ELF-1 (cell line): ENCODE results near the gene RAB36.

Experiments used
- DNase-seq: peaks from one replicate; pipeline ENCODE4 v3.0.0-alpha.2; 2016; ENCODE audit warnings: low read depth, low spot score

The RAB36 gene

DNA sequence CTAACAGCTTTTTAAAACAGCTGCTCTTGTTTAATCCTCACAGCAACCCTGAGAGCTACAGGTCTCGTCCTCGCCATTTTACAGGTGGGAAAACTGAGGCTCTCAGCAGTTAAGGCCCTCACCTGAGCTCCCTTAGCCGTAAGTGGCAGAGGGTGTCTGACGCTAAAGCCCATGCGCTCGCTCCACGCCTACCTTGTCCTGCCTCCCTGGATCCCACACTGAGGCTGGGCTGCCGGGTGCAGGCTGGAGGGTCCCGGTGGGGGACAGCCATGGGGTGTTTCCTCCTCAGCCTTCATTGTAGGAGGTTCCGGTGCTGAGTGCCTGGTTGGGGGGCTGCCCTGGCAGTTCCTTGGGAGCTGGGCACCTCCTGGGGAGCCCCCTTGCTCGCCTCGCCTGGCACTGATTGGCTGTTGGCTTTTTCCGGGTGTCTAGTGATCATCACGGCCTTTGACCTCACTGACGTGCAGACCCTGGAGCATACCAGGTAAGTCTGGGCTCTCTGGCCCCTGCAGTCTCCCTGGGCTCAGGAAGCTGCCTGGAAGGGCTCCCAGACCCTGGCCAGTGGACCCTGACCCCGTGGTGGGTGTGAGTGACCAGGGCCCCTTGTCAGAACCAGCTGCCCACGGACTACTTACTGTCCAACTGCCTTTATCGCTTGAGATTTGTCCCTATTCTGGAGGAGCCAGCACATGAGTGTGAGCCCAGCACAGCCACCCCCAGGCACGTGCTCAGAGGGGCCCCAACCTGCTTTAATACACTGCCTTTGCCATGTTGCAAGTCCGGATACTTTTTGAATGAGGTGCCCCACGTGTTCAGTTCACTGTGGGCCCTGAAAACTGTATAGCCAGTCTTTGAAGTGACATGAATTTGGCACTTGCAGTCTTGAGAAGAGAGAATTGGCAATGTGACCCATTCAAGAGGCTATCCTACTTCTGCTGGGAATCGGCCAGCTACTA lies 12.6 kb downstream of the RAB36 start:
- DNase-seq, result no peak

DNA sequence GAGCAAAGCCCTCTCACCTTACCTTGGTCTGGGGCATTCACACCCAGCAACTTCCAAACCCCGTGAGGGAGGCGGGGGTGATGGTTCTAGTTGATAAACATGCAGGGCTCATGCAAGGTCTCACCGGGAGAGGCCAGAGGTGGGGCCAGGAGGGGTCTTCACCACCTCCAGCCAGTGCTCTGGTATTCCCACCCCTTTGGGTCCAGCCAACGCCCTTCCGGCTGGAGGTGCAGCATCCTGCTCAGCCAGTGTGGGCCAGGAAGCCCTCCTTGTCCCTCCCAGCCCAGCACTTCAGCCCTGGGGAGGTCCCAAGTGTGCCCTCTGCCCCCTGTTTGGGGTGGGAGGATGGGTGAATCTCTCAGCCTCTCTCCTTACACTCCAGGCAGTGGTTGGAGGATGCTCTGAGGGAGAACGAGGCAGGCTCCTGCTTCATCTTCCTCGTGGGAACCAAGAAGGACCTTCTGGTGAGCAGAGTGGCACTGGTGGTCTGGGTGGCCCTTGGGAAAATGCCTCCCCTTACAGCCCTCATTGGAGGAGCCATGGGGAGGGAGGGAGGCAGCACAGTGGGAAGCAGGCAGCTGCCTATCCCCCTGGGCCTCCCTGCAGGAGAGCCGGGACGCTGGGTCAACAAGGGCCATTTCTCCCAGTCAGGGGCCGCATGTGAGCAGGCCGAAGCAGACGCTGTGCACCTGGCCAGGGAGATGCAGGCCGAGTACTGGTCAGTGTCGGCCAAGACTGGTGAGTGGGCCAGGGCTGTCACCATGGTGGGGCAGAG lies 13.4 kb downstream of the RAB36 start:
- no peak for DNase-seq

DNA sequence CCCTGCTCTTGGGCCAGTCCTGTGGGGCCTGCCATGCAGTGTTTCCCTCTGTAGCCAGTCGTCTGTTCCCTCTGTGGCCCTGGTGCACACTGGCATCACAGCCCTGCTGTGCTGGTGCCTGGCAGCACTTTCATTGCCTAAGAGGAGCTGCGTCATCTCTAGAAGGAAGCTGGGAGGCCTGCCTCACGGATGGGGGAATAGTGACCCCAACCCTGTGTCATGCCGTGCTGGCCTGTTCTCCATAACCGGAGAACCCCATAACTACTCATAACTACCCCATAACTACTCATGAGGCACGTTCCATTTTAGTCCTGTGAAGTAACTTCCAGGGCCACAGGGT lies 14.0 kb downstream of the RAB36 start:
- no peak for DNase-seq

DNA sequence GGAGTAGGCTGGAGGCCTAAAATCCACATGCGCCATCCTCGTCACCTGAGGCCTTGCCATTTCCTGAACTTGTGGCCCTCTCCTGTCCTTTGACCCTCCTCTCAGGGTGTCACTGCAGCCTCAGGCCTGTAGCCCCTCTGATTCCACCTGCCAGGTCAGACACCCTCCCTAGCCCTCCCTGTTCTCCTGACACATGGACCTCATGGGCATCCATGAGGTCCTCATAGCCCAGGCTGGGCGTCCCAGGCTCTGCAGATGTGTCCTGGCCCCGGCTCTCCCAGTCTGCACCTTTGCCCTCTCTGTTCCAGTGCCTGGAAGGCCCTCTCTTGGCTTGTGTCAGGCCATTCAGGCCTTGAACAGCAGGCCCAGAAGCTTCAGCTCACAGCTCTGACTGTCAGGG lies 15.8 kb downstream of the RAB36 start:
- no peak for DNase-seq

DNA sequence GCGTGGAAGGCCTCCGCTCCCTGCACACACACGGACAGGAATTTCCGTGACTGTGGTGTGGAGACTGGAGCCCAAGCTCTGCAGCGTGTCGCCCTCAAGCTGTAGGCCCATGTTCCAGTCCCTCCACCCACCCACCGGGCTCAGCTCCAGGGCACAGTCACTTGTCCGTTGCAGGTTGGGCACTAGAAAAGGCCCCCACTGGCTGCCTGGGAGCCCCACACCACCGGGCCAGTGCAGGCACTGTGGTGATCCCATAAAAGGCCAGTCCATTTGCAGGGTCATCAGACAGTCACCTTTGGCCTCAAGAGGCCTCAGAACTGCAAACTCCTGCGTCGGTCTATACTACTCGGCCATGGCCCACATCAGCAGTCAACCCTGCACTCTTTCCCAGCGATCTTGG lies 16.3 kb downstream of the RAB36 start:
- DNase-seq, result no peak

DNA sequence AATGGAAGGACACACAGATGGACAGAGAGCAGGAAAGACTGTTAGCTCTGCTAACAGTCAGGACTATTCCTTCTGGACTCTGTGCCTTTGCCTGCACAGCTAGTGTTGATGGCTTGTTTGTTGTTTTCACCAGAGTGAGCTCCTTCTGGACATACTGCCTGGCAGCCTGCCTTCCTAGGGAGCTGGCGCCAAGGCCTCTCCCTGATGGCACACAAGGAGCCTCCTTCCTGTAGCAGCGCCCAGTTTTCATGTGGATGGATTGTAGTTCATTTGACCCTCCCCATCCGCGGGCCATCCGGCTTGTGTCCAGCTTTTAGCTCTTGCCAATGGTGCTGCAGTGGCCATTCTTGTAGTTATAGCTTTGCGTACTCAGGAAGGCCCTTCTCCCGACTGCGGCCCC lies 18.4 kb downstream of the RAB36 start:
- no peak for DNase-seq

DNA sequence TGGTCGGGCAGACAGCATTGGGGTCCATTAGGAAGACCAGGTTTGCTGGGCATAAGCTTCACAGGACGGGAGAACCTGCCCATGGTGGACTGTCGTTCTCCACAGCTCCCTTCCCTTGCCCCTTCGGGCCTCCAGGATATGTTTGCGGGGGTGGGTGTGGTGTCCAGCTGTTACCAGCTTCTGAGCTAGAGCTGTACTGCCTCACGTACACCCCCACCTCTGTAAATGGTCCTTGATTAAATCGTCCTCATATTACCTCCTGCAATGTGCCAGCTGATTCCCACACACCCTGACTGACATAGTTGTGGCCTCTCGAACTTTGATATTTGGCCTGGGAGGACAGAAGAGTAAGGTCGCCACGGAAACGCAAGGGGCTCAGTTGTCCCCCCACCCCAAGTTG lies 18.8 kb downstream of the RAB36 start:
- DNase-seq, result no peak

DNA sequence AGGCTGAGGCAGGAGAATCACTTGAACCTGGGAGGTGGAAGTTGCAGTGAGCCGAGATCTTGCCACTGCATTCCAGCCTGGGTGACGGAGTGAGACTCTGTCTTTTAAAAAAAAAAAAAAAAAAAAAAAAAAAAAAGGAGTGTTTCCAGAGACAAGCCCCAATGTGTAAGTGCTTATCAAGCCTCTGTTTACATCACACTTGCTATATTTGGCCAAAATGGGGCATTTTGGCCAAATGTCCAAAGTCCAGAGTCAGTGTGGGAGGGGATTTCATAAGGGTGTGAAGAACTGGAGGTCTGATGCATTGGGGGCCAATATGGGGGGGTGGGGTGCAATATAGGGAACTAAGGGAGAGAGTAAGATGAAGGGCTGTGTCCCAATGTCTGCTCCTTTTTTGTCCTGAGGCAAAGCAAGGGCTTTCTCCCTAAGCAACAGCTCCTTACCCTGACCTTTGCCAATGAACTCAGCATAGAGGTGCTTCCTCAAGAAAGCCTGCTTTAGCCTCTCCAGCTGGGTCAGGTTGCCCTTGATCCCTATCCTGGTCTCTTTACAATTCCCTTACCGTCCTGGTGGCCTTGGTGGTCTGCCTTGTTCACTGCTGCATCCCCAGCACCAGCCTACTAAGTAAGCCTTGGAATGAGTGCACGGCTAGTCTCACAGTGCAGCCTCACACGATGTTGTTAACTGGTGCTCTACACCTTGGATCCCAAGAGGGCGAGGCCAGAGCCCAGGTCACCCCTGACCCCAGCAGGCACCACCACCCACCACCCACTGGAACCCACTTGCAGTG lies 21.0 kb downstream of the RAB36 start:
- no peak for DNase-seq

DNA sequence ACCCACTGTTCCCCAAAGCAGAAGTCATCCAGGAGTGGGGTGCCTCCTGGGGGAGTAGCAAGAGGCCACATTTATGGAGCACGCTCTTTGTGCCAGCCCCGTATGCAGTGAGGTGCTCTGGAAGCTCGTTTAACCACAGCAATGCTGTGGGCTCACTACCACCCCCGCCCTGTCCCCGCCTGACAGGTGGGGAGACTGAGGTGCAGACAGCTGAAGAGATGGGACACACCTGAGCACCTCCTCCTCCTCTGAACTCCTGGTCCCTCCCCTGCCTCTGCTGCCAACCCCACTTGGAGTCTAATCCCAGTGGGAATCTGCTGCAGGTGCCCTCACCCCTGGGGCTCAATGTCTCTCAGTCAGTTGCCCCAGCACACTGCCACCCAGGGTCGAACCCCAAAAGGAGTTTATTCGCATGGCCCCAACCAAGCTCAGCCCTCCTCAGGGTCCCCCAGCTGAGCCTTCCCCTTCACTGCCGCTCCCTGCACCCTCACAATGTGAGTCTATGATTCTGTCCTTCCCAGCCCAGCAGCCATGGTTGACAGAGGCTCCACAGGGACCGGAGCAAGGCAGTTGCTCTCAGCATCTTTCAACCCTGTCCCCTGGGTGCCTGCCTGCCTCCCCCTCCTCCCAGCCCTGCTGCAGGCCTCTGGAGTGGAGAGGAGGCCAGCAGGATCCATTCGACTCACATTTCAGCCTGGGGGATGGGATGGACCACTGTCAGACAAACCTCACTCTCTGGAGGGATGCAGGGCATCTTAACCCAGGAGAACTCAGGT lies 21.8 kb downstream of the RAB36 start:
- DNase-seq, result no peak

DNA sequence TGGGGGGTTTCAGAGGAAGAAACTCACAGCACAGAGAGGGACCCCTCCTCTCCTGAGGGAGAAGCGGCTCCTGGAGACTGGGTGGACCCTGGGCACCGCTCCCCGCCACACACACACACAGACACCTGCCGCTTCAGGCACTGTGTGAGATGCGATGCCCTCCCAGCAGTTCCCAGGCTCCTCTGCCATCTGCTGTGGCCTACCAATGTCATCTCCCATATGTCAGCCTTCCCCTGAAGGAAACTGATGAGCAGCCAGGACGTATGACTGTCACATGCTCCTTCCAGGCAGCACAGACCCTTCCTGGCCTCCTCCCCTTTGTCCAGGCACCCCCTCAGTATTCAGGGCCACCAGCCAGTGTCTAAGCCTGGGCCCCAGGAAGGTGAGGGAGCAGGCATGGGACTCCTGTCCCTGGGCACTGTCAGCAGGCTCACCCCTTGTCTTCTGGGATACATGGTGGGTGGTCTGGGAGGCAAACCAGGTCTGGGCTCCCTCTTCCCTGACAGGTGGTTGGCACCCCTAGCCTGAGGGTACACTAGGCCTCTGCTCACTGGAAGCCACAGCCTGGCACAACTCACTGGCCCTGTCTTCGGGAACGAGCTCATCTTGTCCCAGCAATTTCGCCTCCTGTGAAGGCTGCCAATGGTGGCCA lies 23.2 kb downstream of the RAB36 start:
- no peak for DNase-seq

DNA sequence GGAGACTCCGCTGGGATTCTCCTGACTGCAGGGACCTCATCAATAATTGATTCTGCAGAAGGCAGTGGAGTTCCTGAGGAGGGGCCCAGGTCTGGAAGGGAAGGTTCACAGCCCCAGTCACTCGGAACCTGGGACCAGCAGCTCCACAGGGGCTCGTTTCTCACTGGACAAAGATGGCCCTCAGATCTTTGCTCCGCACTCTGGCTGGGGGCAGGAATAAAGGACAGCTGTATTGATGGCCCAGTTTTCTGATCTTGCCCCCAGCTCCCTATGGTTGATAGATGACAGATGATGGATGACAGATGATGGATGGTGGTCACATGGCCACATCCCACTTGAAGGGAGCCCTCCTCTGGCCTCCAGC lies 23.7 kb downstream of the RAB36 start:
- DNase-seq, result no peak

DNA sequence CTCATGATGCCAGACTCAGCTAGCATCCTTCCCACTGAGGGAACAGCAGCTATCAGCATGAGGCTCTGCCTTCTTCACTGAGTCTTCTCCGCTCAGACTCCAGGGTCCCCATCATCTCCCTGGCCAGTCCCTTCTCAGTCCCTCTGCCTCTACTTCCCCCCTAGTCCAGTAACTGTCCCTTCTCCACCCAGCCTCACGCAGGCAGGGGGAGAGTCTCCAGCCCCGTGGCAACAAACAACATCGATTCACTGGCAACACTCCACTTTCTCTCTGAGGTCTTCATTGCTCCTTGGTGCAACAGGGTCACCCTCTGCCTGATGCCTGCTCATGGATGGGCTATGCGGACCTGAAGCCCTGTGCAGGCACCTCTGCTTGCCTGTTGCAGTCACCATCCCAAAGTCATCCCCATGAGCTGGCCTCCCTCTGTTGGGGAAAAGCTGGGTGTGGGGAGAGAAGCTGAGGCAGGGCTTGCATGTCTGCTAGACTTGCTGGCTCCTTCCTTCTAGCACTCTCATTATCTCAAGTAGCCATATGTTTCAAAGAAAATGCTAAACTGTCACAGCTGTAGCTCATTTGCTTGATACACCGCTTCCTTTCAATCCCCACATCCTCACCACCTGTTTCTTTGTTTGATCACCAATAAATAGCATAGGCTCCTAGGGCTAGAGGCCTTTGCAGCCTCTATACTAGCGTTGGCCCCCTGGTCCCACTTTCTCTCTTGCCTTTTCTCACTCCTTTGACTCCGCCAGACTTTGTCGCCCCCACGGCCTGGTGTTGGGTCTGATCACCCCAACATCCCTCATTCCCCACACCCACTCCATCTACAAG lies 30.8 kb downstream of the RAB36 start:
- DNase-seq, result no peak

DNA sequence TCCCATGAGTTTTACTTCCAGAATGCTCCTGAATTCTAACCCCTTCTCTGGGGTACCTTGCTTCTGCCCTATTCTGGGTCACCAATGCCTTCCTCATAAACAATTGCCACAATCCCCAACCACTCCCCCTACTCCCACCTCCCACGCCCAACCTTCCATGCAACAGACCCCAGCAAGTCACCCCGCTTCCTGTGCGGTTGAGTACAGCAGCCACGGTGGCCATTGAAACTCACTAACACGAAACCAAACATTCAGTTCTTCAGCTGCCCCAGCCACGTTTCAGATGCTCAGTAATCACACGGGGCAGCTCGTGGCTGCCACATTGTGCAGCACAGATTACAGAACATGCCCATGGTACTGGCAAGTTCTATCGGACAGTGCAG lies 31.4 kb downstream of the RAB36 start:
- DNase-seq, result no peak

DNA sequence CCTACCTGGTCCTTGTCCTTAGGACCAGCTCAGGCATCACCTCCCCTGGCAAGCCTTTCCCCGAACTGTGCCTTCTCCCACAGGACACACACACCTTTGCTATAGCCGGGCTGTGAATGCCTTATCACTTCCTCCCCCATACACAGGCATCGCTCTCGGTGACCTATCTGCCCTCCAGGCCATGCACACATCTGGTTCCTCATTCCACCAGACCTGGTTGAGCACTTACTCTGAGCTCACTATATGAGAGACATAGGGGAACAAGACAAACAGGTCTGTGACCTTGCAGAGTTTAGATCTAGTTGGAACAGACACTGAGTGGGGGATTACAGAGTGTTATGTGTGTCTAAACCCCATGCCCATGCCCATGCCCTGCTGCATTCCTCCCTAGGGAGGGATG lies 31.9 kb downstream of the RAB36 start:
- DNase-seq, result peak; percentile 53

DNA sequence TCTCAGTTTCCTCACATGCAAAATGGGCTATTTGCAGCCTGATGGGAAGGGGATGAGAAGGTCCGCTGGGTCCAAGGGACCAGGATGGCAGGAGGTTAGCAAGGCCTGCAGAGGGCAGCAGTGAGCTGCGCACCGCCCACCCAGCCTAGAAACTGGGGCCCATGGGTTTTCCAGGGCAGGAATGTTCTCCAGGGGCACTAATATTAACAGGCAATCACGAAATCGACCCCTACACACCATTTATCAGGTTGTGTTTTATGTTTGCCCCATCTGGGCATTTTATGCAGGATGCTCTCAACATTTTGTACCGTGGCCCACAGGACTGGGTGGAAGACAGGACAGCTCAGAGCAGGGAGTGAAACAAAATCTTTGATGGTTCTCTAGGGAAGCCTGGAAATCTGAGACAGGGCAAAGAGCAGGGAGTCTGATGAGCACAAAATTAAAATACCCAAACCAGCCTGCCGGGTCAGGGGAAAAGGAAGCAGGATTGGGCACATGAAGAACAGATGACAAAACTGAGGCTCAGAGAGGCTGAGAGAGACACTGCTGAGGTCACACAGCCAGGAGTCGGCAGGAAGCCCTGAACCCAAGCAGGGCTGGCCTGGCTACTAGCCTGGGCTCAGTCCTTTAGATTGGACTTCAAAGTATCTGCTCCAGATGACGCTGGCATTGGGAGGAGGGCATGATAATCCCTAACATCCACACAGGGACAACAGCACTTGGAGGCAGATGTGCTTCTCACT lies 33.4 kb downstream of the RAB36 start:
- DNase-seq, result peak; percentile 89

DNA sequence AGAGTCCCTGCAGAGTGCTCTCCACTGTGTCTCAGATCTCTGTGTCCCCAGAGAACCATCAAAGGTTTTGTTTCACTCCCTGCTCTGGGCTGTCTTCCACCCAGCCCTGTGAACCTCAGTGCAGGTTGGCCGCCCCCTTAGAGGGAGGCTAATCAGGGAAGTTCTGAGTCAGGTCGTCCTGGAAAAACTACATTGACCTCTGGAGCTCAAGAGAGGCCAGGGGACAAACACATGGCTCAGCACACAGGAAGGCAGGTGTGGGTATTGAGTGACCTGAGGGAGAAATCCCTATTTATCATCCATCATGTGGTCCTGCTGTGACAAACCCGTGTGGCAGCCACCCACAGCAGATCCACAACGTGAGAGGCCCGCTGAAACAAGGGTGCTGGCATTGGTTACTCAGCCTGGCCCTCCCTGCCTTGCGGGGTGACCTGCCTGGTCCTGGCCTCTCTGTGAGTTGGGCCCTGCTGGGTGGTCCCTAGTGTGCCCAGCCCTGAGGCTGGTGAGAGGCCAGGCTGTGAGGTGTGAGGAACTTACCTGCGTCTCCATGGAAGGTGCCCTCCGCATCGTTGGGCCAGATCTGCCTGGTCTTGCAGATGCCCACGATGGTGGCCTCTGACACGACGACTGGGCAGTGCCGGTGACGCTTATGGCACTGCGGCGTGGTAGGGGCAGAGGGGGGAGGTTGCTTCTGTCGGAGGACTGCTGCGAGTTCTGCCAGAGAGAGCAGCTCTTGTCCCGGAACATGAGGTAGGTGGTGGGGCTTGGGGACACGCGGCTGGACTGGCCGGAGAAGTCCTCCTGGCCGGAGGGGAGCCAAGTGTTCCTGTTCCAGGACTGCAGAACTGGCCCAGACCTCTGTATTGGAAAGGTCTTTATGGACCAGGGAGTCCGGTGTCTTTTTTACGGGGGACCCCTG lies 34.4 kb downstream of the RAB36 start:
- peak; percentile 47 for DNase-seq

DNA sequence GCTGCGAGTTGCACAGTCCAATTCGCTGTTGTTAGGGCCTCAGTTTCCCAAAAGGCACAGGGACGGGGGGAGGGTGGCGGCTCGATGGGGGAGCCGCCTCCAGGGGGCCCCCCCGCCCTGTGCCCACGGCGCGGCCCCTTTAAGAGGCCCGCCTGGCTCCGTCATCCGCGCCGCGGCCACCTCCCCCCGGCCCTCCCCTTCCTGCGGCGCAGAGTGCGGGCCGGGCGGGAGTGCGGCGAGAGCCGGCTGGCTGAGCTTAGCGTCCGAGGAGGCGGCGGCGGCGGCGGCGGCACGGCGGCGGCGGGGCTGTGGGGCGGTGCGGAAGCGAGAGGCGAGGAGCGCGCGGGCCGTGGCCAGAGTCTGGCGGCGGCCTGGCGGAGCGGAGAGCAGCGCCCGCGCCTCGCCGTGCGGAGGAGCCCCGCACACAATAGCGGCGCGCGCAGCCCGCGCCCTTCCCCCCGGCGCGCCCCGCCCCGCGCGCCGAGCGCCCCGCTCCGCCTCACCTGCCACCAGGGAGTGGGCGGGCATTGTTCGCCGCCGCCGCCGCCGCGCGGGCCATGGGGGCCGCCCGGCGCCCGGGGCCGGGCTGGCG lies 35.1 kb downstream of the RAB36 start, which contains the start of gene BCR:
BCR (plus strand) TSS at position 209 of the 592 bp plus-strand sequence. CDS start 452 bp downstream, outside the sequence.
- DNase-seq, result peak; percentile 45
